ENCODE measurements around the gene ZBTB17. TPM values are rescaled to one million over a fixed set of nuclear protein-coding genes. Genes with fewer than 3 reads are reported as not detected.

The ZBTB17 gene
- total RNA-seq, 2 donors from 2014 or later, result 14.8 to 27.5 TPM

DNA sequence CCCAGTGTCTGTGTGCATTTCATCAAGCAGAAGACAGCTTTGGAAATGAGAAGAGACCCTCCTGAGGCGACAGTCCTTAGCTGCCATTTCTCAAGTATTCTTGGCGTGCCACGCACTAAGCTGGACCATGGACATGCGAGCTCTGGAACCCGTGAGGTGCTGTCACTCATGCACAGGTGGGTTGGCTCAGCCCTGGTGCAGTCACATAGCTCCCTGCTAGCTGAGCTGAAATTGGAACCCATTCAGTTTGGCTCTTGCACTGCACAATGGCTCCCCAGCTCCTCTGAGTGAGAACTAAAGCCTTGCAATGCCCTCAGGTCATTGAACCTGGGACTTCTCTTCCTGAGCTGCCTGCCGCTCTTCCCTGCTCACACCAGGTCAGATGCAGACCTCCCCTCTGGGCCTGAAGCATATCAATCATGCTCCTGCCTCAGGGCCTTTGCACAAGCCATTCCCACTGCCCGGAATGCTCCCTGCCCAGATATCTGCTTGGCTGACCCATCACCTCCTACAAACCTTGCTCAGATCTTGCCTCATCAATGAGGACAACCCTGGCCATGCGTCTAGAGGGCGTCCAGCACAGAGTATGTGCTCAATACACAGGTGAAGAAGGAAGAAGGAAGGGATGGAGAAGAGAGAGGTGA, 21.9 kb upstream of the ZBTB17 start:
- Histone ChIP-seq H3K4me1 (no peaks in the 10 kb centered on the region), H3K27me3 (no peaks in the 10 kb centered on the region), H3K9me3 (no peaks in the 10 kb centered on the region), H3K36me3 (no peaks in the 10 kb centered on the region), H3K27ac (no peak overlapping the region), H3K4me3 (no peak overlapping the region)
- DNase-seq (ENCODE audit: low spot score), result no peak
- TF ChIP-seq, protein P1, sequence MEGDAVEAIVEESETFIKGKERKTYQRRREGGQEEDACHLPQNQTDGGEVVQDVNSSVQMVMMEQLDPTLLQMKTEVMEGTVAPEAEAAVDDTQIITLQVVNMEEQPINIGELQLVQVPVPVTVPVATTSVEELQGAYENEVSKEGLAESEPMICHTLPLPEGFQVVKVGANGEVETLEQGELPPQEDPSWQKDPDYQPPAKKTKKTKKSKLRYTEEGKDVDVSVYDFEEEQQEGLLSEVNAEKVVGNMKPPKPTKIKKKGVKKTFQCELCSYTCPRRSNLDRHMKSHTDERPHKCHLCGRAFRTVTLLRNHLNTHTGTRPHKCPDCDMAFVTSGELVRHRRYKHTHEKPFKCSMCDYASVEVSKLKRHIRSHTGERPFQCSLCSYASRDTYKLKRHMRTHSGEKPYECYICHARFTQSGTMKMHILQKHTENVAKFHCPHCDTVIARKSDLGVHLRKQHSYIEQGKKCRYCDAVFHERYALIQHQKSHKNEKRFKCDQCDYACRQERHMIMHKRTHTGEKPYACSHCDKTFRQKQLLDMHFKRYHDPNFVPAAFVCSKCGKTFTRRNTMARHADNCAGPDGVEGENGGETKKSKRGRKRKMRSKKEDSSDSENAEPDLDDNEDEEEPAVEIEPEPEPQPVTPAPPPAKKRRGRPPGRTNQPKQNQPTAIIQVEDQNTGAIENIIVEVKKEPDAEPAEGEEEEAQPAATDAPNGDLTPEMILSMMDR (IDR thresholded peaks at IDR 0.05), result no peak

DNA sequence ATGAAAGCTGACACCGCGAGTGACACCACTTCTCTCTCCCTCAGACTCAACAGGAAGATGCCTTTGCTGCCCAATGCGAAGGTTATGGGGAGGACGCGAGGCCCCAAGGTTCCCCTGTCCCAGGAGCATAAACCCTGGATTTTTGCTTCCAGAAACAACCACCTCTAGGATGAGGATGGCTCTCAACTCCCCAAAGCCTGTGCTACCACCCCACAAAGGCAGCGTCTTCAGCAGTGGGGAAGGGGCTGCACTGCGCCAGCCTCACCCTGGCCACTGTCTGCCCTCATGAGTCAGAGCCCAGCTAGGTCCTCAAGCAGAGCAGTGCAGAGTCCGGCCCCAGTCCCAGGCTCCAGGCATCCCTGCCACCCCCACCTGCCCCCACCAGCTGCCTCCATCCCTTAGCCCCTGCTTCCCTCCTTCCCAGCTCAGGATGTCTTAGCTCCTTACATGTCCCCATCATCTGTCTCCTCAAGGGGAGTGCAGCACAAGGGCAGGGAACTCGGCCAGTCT, 21.2 kb upstream of the ZBTB17 start:
- Histone ChIP-seq H3K4me1 (no peaks in the 10 kb centered on the region), H3K27me3 (no peaks in the 10 kb centered on the region), H3K27ac (no peak overlapping the region), H3K9me3 (no peaks in the 10 kb centered on the region), H3K36me3 (no peaks in the 10 kb centered on the region), H3K4me3 (no peak overlapping the region)
- no peak for DNase-seq (ENCODE audit: low spot score)
- TF ChIP-seq, protein P1 (IDR thresholded peaks at IDR 0.05), result no peak

- peak; percentile 75 for DNase-seq (ENCODE audit: low spot score)
- no peak overlapping the region for H3K27ac ChIP-seq
- H3K4me1 ChIP-seq, result no peaks in the 10 kb centered on the region
- no peaks in the 10 kb centered on the region for H3K9me3 ChIP-seq
- no peaks in the 10 kb centered on the region for H3K36me3 ChIP-seq
- TF ChIP-seq, protein P1 (IDR thresholded peaks at IDR 0.05), result peak; percentile 67 to 93
- H3K4me3 ChIP-seq, result no peak overlapping the region
- H3K27me3 ChIP-seq, result no peaks in the 10 kb centered on the region
Measured at GRCh38 chr1:15994590-15995351, 18.9 kb upstream of the ZBTB17 start.

DNA sequence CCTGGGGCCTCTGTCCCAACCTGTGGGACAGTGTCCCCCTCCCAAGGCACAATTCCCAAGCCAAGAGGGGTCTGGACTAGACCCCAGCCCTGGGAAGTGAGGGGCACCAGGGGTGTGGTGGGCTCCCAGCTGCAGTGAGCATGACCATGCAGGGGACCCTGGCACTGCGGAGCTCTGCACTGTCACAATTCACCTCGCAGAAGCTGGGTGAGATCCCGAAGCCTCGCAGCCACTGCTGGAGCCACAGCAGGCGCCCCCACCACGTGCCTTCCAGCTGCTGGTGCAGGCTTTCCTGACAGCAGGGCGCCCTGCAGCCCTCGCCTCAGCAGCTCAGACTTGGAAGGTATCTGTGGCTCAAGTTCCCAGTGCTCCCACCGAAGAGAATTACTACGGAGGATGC, 18.2 kb upstream of the ZBTB17 start:
- H3K4me1 ChIP-seq, result no peaks in the 10 kb centered on the region
- no peaks in the 10 kb centered on the region for H3K36me3 ChIP-seq
- no peaks in the 10 kb centered on the region for H3K27me3 ChIP-seq
- TF ChIP-seq, protein P1 (IDR thresholded peaks at IDR 0.05), result no peak
- no peak overlapping the region for H3K4me3 ChIP-seq
- H3K27ac ChIP-seq, result no peak overlapping the region
- no peaks in the 10 kb centered on the region for H3K9me3 ChIP-seq
- no peak for DNase-seq (ENCODE audit: low spot score)

DNA sequence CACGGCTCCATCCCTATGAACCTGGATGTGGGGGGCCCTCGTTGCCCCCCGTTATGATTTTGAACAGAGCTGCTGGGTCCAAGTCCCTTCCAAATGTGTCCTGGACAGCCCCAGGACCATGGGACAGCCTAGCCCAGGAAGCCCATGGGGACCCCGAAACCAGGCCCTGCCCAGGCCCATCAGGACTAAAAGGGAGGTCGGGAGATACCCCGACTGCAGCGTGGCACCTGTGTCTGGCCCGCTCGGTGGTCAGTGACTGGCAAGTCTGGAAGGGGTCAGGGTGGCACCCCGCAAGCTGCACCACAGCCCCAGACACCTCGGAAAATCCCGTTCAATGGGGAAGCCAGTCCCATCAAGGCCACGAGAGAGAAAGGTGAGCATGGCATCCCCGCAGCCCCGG, 17.8 kb upstream of the ZBTB17 start:
- Histone ChIP-seq H3K9me3 (no peaks in the 10 kb centered on the region), H3K4me3 (no peak overlapping the region), H3K27me3 (no peaks in the 10 kb centered on the region), H3K36me3 (no peaks in the 10 kb centered on the region), H3K4me1 (no peaks in the 10 kb centered on the region), H3K27ac (no peak overlapping the region)
- no peak for DNase-seq (ENCODE audit: low spot score)
- TF ChIP-seq, protein P1 (IDR thresholded peaks at IDR 0.05), result no peak

Data from right atrium auricular region (tissue), 2 donors.